ENCODE measurements around the gene UCHL1. TPM values are rescaled to one million over a fixed set of nuclear protein-coding genes. Genes with fewer than 3 reads are reported as not detected.

The UCHL1 gene
- total RNA-seq, 4 donors from 2014 or later, result 24.8 to 176 (median 71.0) TPM

DNA sequence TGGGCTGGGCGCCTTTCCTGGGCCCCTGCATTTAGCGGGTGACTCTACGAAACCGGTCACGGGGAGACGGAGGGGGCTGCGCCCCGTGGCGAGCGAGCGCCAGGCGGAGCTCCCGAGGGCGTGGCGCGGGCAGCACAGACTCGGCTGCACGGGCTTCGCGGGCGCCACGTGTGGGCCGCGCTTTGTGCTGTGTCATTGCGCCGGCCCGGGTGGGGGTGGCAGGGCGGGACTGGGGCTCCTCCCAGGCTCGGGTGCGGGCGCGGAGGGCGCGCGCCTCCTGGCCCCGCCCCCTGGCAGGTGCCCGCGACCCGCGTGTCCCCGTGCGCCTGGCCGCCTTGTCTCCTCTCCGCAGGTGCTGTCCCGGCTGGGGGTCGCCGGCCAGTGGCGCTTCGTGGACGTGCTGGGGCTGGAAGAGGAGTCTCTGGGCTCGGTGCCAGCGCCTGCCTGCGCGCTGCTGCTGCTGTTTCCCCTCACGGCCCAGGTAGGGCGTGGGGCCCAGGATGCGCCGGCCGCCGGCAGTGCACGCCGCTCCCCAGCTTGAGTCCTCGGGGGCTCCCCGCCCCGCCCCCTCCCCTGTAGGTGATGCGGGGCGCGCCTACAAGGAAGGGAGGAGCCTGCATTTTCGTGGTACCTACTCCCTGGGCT, 651 bp downstream of the UCHL1 start:
- Histone ChIP-seq H3K27ac (no peak overlapping the region), H3K9me3 (no peaks in the 10 kb centered on the region), H3K4me3 (peak overlapping the region; percentile 46 to 71 (median 52)), H3K36me3 (no peaks in the 10 kb centered on the region), H3K27me3 (peaks cover 20 to 29% (median 21%) of the 10 kb centered on the region in 3 donors), H3K4me1 (peaks cover 5 to 9% of the 10 kb centered on the region in 2 donors)
- in situ Hi-C loops (cut with MboI; ENCODE audit: low sequenced_read_pairs in 4 of 4) (no loop called here), intact Hi-C loops (cut with DNase I; ENCODE audit: low total_unique reads) (no loop called here)
- ATAC-seq, result peak; percentile 56 to 74
- TF ChIP-seq POLR2A (IDR thresholded peaks at IDR 0.05), result no peak
- TF ChIP-seq, protein P1, sequence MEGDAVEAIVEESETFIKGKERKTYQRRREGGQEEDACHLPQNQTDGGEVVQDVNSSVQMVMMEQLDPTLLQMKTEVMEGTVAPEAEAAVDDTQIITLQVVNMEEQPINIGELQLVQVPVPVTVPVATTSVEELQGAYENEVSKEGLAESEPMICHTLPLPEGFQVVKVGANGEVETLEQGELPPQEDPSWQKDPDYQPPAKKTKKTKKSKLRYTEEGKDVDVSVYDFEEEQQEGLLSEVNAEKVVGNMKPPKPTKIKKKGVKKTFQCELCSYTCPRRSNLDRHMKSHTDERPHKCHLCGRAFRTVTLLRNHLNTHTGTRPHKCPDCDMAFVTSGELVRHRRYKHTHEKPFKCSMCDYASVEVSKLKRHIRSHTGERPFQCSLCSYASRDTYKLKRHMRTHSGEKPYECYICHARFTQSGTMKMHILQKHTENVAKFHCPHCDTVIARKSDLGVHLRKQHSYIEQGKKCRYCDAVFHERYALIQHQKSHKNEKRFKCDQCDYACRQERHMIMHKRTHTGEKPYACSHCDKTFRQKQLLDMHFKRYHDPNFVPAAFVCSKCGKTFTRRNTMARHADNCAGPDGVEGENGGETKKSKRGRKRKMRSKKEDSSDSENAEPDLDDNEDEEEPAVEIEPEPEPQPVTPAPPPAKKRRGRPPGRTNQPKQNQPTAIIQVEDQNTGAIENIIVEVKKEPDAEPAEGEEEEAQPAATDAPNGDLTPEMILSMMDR (IDR thresholded peaks at IDR 0.05 in 4 of 5, conservative IDR thresholded peaks at IDR 0.05 in 1 of 5), result no peak
- peak; percentile 2 to 26 for DNase-seq

GRCh38 chr4:41257906-41258305, 1.2 kb downstream of the UCHL1 start:
- intact Hi-C loops (cut with DNase I; ENCODE audit: low total_unique reads), result no loop called here
- H3K36me3 ChIP-seq, result no peaks in the 10 kb centered on the region

DNA sequence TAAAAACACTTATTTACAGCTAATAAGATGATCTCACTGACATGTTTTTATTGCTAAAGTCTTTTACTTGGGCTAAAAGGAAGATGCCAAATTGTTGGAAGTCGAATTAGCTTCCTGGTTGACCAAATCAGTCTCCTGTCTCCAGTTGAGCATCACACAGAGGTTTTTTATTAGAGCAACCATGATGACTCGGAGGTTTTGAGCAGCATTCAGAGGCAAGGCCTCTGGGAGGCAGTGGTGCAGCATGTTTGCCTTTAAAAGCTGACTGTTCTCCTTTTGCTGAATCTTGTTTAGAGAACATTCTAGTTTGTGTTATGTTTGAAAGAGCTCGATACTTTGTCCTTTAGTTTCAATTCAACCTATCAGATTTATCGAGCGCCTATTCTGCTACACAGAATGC, 2.1 kb downstream of the UCHL1 start:
- in situ Hi-C loops (cut with MboI; ENCODE audit: low sequenced_read_pairs in 4 of 4) (no loop called here), intact Hi-C loops (cut with DNase I; ENCODE audit: low total_unique reads) (no loop called here)
- TF ChIP-seq, protein P1 (IDR thresholded peaks at IDR 0.05 in 4 of 5, conservative IDR thresholded peaks at IDR 0.05 in 1 of 5), result no peak
- TF ChIP-seq POLR2A (IDR thresholded peaks at IDR 0.05), result no peak
- Histone ChIP-seq H3K9me3 (no peaks in the 10 kb centered on the region), H3K36me3 (no peaks in the 10 kb centered on the region), H3K4me3 (no peak overlapping the region), H3K27ac (no peak overlapping the region), H3K4me1 (peaks cover 5 to 9% of the 10 kb centered on the region in 2 donors), H3K27me3 (peaks cover 20 to 29% (median 21%) of the 10 kb centered on the region in 3 donors)
- ATAC-seq (no peak), DNase-seq (no peak)

More at GRCh38 chr4:41257906-41258305, 1.2 kb downstream of the UCHL1 start:
- peak overlapping the region; percentile 46 to 71 (median 52) for H3K4me3 ChIP-seq
- ATAC-seq (no peak), DNase-seq (no peak)
- no peaks in the 10 kb centered on the region for H3K9me3 ChIP-seq
- in situ Hi-C loops (cut with MboI; ENCODE audit: low sequenced_read_pairs in 4 of 4), result no loop called here
- TF ChIP-seq, protein P1 (IDR thresholded peaks at IDR 0.05 in 4 of 5, conservative IDR thresholded peaks at IDR 0.05 in 1 of 5), result no peak
- no peak for TF ChIP-seq POLR2A (IDR thresholded peaks at IDR 0.05)
- H3K4me1 ChIP-seq, result peaks cover 5 to 9% of the 10 kb centered on the region in 2 donors
- no peak overlapping the region for H3K27ac ChIP-seq
- peaks cover 20 to 29% (median 21%) of the 10 kb centered on the region in 3 donors for H3K27me3 ChIP-seq

DNA sequence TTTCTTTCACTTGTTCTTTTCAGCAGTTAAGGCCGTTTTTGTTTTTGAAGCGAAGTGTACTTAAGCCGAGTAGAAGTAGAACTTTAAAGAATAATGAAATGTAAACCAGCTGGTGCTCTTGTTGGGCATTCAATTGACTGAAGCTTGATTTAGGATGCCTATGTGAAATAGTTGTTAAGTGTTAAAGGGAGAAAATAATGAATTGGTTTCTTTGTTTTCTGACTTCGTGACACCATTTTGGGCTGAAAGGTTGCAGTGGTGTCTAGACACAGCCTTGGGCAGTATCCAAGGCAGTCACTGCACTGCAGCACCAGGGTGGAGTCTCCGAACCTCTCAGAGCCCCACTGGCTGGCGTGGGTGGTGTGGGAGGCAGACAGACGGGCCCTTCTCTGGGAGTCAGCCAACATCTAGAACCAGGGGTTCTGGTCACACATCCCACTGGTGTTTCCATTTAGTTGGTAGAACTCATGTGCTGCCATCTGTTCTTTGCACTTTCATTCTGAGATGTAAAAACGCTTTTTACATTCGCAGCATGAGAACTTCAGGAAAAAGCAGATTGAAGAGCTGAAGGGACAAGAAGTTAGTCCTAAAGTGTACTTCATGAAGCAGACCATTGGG, 3.5 kb downstream of the UCHL1 start:
- ATAC-seq, result no peak
- no peaks in the 10 kb centered on the region for H3K9me3 ChIP-seq
- in situ Hi-C loops (cut with MboI; ENCODE audit: low sequenced_read_pairs in 4 of 4) (no loop called here), intact Hi-C loops (cut with DNase I; ENCODE audit: low total_unique reads) (no loop called here)
- H3K27me3 ChIP-seq, result peaks cover 20 to 25% (median 21%) of the 10 kb centered on the region in 3 donors
- no peak overlapping the region for H3K27ac ChIP-seq
- H3K4me1 ChIP-seq, result peaks cover 5 to 9% of the 10 kb centered on the region in 2 donors
- no peaks in the 10 kb centered on the region for H3K36me3 ChIP-seq
- no peak overlapping the region for H3K4me3 ChIP-seq
- DNase-seq, result no peak
- TF ChIP-seq POLR2A (IDR thresholded peaks at IDR 0.05), result no peak
- TF ChIP-seq, protein P1 (IDR thresholded peaks at IDR 0.05 in 4 of 5, conservative IDR thresholded peaks at IDR 0.05 in 1 of 5), result no peak

Data from gastrocnemius medialis (tissue), 4 donors.